Smooth muscle cell of the coronary artery (primary cell): ENCODE results near the gene TIMM50. TPM values are rescaled to one million over a fixed set of nuclear protein-coding genes. Genes with fewer than 3 reads are reported as not detected.

Experiments
- total RNA-seq: library from RNA; depleted of rRNA; stranded (reverse); fragments of >200 nt; gene quantifications from 2 replicates; pipeline ENCODE4 v1.2.3, GENCODE V29; 2014; ENCODE audit warnings: low replicate concordance

Gene TIMM50
- total RNA-seq, result 46.9 and 63.3 TPM in 2 replicates

DNA sequence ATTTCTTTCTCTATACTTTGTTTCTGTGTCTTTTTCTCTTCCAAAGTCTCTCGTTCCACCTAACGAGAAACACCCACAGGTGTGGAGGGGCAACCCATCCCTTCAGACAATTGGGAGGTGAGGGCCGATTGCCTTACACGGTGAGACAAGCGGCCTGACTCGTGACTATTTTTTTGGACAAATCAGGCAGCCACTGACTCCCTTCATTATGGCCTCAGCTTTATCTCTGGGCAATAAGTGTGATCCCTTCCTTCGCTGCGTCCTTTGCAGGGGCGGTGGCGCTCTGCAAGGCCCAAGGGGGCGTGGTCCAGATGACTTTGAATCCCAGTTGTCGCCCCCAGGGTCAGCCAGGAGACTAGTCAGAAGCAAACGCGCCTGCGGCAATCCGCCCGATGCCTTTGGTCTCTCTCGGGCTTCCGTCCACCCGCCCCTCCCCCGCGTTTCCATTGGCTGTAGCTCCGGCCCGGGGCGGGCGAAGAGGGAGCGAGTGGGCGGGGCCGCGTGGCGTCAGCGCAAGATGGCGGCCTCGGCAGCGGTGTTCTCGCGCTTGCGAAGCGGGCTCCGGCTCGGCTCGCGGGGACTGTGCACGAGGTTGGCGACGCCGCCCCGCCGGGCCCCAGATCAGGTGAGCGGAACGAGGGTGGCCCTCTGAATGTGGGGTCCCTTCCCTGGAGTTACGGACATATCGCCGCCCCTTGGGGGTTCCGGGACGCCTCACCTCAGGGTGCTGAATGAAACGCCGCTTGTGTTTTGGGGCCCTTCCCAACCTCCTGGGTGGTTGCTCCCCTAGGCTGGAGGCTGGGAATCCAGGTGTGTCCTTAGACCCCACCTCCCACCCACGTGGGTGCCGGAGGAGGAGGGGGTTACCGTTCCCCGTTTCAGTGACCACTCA, at the start of gene TIMM50:
TIMM50 (plus strand) TSS at position 502 of the 892 bp plus-strand sequence; CDS start at position 518, 16 bp downstream.

DNA sequence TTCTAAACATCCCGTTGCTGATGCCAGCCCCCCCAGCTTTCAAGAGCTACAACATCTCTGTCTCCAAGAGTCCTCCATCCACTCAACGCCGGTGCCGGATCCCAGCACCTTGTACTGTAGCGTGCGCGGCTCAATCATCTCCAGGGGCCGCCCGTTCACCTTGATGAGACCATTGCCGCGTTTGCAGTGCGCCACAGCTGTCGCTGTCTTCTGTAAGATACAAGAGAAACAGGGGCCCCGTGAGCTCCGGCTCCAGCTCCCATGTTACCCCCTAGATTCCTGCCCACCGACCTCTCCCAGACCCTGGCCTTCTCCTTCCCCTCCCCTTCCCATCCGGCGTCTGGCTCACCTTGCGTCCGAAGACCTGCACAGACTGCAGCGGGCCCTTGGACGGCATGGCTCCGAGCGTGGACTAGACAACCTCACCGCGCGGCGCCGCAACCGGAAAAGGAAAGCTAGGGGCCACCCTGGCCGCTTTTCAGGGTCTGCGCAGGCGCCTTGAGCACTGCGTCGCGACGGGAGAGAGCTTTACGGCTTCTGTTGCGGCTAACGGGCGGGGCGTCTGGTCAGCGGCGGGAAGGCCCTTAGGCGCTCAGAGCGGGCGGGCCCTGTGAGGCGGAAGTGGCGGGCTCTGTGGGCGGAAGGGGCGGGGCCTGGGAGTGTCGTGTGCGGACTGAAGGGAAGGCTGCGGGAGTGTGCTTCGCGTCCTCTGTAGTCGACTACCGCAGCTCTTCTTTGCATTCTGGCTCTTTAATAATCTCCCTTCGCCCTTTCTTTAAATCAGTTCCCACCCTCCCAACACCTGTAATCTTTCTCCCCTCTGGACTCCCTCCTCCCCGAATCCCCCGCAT, 44.9 kb upstream of the TIMM50 start, which contains the start of gene RPS16:
RPS16 (minus strand) TSS at position 451 of the 851 bp plus-strand sequence; CDS start at position 397, 54 bp downstream.

DNA sequence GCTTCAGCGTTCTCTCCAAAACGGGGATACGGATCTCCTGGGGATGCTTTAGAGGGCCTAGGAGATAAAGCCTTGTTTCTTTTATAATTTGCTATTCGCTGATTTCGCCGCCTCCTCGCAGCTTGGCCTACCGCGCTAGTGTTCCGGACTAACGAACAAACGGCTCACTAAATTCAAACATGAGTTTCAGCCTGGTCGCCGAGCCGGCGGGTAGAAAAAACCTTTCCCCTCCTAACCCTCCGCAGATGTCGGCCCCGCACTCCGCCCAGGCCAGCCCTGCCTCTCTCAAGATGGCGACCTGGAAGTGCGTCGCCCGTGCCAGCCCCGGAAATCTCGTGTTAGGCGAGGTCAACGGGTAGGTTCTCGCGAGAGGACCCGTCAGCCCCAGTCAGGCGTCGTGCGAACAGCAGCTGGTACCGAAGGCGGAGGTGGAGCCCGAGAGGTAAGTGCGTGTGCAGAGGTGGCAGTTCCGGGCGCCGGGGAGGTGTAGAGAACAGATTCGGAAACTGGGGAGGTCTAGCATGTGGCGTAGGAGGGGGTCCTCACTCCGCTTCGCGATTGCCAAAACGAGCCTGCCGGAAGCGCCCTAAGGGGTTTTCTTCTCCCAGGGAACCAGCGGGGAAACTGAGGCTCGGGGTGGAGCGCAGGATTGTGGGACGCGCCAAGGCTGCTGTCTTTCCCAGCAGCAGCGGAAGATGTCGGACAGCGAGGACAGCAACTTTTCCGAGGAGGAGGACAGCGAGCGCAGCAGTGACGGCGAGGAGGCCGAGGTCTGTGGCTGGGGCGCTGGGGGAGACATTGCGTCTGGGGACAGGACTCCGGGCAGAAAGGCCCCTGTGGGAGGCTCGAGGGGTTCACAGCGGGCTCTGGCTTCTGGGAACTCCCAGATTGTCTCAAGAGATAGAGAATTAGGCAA, 35.2 kb upstream of the TIMM50 start, which contains the start of gene SUPT5H:
SUPT5H (plus strand) TSS at position 387 of the 916 bp plus-strand sequence; CDS start at position 696, 309 bp downstream.

DNA sequence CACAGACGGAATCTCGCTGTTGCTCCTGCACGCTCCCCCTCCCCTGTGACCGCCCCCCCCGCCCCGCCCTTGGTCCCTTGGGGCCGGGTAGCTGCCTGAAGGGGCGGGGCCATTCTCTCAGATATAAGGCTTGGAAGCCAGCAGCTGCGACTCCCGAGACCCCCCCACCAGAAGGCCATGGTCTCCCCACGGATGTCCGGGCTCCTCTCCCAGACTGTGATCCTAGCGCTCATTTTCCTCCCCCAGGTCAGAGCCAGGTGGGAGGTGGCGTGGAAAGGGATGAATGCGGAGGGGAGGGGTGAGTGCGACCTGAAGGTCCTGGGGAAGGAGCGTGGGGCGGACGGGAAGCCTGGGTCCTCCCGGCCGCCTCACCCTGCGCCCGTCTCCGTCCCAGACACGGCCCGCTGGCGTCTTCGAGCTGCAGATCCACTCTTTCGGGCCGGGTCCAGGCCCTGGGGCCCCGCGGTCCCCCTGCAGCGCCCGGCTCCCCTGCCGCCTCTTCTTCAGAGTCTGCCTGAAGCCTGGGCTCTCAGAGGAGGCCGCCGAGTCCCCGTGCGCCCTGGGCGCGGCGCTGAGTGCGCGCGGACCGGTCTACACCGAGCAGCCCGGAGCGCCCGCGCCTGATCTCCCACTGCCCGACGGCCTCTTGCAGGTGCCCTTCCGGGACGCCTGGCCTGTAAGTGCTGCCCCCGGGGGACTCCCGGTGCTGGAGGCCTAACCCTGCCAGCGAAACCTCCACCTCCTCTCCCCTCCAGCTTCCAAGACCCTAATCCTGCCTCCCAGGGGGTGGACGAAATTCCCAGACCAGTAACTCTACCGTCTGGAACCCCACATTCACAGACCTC, 18.4 kb downstream of the TIMM50 start, which contains the start of gene DLL3:
DLL3 (plus strand) TSS at position 150 of the 845 bp plus-strand sequence; CDS start at position 178, 28 bp downstream.

DNA sequence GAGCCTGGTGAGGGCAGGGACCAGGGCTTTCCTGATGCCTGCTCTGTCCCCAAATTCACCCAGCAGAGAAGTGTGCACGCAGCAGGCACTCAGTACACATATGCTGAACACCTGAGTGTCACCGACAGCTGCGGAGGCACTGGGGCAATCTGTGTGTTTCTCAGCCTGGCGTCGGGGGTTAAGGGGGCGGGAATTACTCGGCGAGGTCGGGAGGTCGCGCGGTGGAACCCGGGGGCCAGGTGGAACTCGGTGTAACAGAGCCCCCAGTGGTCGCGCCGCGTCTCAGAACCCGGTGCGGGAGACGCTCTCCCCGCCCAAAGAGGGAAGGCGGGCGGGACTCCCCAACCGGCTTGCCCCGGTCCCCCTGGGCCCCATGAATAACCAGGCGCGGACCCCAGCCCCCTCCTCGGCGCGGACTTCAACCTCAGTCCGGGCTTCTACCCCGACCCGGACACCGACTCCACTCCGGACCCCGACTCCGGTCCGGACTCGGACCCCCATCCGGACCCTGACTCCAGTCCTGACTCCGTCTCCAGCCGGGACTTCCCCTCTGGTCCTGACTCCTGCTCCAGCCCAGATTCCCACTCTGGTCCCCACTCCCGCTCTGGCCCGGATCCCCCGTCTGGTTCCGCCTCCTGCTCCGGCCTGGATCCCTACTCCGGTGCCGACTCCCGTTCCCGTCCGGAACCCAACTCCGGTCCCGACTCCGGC, 34.4 kb downstream of the TIMM50 start, which contains the start of gene SELENOV:
SELENOV (plus strand) TSS at position 300 of the 711 bp plus-strand sequence; CDS start at position 374, 74 bp downstream.

DNA sequence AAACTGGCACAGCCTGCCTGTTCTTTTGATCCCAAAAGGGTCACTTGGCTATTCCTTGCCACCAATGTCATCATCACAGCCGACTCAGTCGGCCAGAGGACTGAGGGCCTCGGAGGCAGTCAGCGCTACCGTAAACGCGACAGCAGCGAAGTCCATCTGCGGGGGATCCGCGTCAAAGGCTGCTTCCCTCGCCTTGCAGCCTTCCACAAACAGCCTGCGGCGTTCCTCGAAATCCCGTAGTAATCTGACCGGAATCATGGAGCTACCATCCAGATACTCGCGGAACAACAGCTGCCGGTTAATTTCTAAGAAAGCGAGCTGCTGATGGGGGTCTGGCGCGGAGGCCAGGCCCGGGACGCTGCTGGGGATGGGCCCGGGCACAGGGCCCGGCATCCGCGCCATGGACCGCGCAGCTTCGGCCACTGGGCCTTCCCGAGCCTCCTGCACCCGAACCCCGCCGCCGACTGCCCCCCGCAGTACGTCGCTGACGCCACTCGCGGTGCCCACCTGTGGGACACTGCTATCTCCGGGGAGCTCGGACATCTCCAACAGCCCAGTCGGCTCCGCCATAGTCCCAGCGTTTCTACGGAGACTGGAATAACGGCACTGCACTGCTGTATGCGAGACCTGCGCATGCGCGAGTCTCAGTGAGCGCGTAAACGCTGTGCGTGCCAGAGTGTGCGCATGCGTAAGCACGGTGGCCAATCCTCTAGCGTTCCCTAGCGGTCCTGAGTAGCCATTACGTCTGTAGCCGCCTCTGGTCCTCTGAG, 51.8 kb downstream of the TIMM50 start, which contains the start of gene EID2B:
EID2B (minus strand) TSS at position 620 of the 770 bp plus-strand sequence; CDS start at position 570, 50 bp downstream.

DNA sequence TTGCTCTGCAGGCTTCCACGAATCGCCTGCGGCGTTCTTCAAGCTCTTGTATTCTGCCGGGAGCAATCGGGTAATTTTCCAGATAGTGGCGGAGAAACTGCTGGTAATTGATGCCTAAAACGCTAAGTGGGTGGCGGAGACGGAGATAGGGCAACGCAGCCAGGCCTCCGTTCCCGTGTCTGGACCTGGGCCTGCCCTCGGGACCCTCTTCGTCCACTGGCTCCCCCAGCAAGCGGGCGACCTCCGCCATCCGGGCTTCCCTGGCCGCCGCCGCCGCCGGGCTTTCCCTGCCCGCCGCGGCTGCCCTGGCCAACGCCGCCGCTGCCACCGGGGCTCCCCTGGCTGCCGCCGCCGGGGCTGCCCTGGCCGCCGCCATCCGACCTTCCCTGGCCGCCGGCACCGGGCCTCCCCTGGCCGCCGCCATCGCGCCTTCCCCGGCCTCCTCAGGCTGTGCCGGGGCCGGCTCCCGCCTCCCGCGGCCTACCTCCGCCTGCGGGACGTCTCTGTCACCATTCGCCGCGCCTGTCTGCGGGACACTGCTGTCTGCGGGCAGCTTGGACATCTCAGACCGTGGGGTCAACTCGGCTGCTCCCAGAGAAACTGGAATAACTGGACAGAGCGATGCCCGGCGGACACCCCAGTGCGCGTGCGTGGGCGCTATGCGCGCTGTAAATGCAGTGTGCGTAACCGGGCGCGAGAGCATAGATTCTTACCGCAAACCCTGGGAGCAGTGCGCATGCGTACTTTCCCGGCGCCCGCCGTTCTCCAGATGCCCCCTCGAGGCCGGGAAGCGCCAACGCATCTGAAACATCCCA, 59.1 kb downstream of the TIMM50 start, which contains the start of gene EID2:
EID2 (minus strand) TSS at position 644 of the 815 bp plus-strand sequence; CDS start at position 562, 82 bp downstream.

Other genes starting within 250 kb of the TIMM50 start
- gene IFNL3, start 235.8 kb upstream of the TIMM50 start, total RNA-seq, result not detected in 2 replicates
- gene IFNL4, start 232.0 kb upstream of the TIMM50 start, total RNA-seq, result not detected in 2 replicates
- gene IFNL2, start 212.4 kb upstream of the TIMM50 start, total RNA-seq, result not detected in 2 replicates
- gene IFNL1, start 184.4 kb upstream of the TIMM50 start, total RNA-seq, result not detected in 2 replicates
- gene LRFN1, start 160.0 kb upstream of the TIMM50 start, total RNA-seq, result 0.08 and 0.12 TPM in 2 replicates
- gene GMFG, start 144.8 kb upstream of the TIMM50 start, total RNA-seq, result 0.60 and 0.70 TPM in 2 replicates
- 22.5 and 38.7 TPM in 2 replicates for gene SAMD4B, start 138.4 kb upstream of the TIMM50 start, total RNA-seq
- 40.4 and 86.8 TPM in 2 replicates for gene PAF1, start 89.7 kb upstream of the TIMM50 start, total RNA-seq
- 9.4 and 11.0 TPM in 2 replicates for gene MED29, start 89.5 kb upstream of the TIMM50 start, total RNA-seq
- 0.60 and 3.7 TPM in 2 replicates for gene ZFP36, start 74.0 kb upstream of the TIMM50 start, total RNA-seq
- gene PLEKHG2, start 68.2 kb upstream of the TIMM50 start, total RNA-seq, result 5.1 and 20.7 TPM in 2 replicates
- 185 and 379 TPM in 2 replicates for gene RPS16, start 44.9 kb upstream of the TIMM50 start, total RNA-seq
- 56.4 and 138 TPM in 2 replicates for gene SUPT5H, start 35.3 kb upstream of the TIMM50 start, total RNA-seq
- gene DLL3, start 18.1 kb downstream of the TIMM50 start, total RNA-seq, result 0.08 TPM in 1 of 2 replicates, not detected in the other
- not detected in 2 replicates for gene SELENOV, start 34.3 kb downstream of the TIMM50 start, total RNA-seq
- 2.0 and 2.9 TPM in 2 replicates for gene EID2B, start 52.0 kb downstream of the TIMM50 start, total RNA-seq
- 3.3 and 13.4 TPM in 2 replicates for gene EID2, start 59.3 kb downstream of the TIMM50 start, total RNA-seq
- not detected in 2 replicates for gene LGALS13, start 121.7 kb downstream of the TIMM50 start, total RNA-seq
- not detected in 2 replicates for gene LGALS16, start 175.1 kb downstream of the TIMM50 start, total RNA-seq
- 0.08 TPM in 1 of 2 replicates, not detected in the other for gene LGALS14, start 223.6 kb downstream of the TIMM50 start, total RNA-seq